Fibroblast of skin of left quadriceps (primary cell): ENCODE measurements around the gene SERPINF2.
"Not testable (repeated sequence)": the region's sequence is repeated elsewhere in the genome, so short reads cannot be mapped to it uniquely, and the experiment has no call there.

Source experiments
- DNase-seq, 2 experiments: peaks; one replicate each; pipeline ENCODE4 v3.0.0-alpha.2; 2013; ENCODE audit warnings: low read depth in 2 of 2

The SERPINF2 gene

GRCh38 chr17:1742371-1743087 lies at the start of gene SERPINF2:
SERPINF2 (plus strand) TSS chr17:1742871; CDS start chr17:1744996, 2,125 bp downstream.
- DNase-seq, result no peak

GRCh38 chr17:1693339-1693738 lies 49.3 kb upstream of the SERPINF2 start:
- DNase-seq, result no peak

- DNase-seq, result no peak
Observed at GRCh38 chr17:1695365-1695764, 47.3 kb upstream of the SERPINF2 start.

GRCh38 chr17:1697681-1698080 lies 45.0 kb upstream of the SERPINF2 start:
- DNase-seq, result no peak

DNA sequence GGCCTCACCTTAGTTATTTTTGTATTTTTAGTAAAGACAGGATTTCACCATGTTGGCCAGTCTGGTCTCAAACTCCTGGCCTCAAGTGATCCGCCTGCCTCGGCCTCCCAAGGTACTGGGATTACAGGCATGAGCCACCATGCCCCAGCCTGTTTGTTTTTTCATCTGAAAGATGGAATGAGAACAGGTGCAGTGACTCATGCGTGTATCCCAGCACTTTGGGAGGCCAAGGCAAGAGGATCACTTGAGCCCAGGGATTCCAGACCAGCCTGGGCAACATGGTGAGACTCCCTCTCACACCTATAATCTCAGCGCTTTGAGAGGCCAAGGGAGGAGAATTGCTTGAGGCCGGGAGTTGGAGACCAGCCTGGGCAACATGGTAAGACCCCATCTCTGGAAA lies 42.8 kb upstream of the SERPINF2 start:
- not testable (repeated sequence) for DNase-seq

DNA sequence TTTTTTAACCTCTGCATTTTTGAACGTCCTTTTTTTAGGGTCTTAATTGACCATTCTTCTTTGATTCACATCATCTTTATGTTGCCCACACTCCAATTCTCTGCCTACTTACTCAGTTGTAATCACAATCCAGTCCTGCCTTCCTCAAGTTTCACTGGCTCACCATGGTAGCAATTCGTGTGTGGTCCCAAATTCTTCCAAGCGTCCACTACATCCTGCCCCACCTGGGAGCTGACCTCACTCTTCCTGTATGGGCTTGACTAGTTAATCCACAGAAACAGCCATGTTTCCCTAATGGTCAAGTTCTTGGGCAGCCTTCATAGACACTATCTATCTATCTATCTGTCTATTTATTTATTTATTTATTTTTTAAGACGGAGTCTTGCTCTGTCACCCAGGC lies 39.6 kb upstream of the SERPINF2 start:
- DNase-seq, result no peak

GRCh38 chr17:1705004-1705403 lies 37.7 kb upstream of the SERPINF2 start:
- DNase-seq, result no peak

GRCh38 chr17:1707107-1707506 lies 35.6 kb upstream of the SERPINF2 start:
- no peak for DNase-seq

- DNase-seq, result not testable (repeated sequence)
Observed at GRCh38 chr17:1708791-1709346, 33.8 kb upstream of the SERPINF2 start.

DNA sequence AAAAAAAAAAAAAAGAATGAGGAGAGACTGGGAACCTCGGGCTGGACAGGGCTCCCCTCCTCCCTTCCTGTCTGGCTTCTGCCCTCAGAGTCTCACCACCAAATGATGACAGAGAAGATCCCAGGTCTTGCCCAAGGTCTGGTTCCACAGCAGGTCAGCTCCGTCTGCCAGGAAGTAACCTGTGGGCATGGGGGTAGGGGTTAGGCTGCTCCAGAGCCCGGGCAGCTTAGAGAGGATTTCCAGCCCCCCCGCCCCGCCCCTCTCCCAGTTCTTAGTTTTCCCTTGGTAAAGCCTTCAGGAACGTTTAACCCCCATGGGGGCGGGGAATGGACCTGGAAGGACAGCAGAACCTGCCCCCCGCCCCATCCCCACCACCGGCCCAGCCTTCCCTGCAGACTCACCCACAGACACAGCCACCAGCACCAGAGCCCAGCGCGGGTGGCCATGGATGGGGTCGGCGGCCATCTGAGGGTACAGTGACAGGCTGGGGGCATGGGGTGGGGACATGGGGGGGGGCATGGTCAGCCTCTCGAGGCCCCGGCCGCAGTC lies 33.2 kb upstream of the SERPINF2 start:
- DNase-seq, result no peak

- no peak for DNase-seq
Observed at GRCh38 chr17:1709971-1710806, 32.5 kb upstream of the SERPINF2 start, which contains the start of gene TLCD2. TLCD2 (minus strand) TSS chr17:1710377; CDS start chr17:1710242, 135 bp downstream.

GRCh38 chr17:1710807-1711553 lies 31.7 kb upstream of the SERPINF2 start:
- no peak for DNase-seq

GRCh38 chr17:1711804-1712203 lies 30.9 kb upstream of the SERPINF2 start:
- DNase-seq, result no peak

DNA sequence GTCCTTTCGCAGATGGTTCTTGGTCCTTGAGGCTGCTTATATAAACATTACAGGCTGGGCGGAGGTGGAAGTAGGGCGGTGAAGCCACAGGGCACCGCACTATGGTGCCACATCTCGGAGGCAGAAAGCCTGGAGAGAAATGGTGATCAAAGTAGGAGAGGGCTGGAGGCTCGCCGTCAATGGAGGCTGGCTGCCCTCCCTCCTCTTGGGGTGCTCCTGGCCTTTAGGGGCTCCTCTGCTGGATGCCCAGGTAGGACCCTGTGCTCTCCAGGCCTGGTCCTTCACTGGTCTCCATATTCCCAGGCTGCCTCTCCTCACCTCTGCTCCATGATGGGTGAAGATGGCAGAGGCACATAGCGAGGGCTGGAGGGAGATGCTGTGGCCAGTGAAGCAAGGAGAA lies 30.4 kb upstream of the SERPINF2 start:
- DNase-seq, result no peak

- DNase-seq, result no peak
Observed at GRCh38 chr17:1713160-1713877, 29.4 kb upstream of the SERPINF2 start.

DNA sequence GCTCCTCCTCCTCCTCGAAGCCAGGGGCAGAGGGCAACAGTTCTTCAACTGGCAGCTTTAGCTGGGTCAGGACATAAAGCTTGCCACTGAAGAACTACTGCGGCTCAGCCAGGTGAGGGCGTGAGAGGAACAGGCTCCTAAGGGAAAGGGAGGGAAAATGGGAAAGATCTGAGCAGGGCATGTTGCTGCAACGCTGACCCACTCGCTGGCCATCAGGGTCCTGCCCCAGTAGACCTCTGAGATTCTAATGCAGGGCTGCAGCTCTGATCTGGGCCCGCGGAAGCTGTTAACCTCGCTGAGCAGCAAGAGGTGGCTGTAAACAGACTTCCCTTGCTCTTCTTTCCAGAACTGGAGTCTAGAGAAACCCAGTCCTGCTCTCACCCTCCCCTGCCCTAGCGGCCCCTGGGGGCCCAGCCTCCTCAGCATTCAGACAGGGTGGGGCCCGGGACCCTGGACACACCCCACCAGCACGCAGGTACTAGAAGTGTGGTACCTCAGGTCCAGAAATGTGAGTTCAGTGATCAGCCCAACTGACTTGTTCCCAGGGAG lies 28.7 kb upstream of the SERPINF2 start:
- DNase-seq, result no peak

DNA sequence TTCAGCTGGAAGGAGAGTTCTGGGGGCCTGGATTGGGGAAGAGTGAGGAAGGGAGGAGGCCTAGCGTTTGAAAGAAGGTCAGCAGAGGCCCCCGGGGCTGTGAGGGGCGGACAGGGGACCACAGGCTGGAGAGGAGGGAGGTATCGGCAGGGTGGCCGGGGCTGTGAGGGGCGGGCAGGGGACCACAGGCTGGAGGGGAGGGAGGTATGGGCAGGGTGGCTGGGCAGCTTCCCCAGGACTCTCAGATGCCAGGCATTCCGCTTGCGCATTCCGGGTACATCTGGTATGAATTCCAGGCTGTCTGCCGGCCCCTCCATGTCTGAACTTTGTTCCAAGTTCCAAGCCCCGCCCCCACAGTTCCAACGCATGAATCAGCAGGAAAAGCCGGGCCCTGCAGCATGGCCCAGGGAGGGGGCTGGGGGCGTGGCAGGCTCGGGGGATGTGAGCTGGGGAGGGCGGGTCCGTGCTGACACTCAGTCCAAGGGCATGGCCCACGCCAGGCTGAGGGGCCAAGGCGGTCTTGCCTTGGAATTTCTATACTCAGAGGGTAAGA lies 28.2 kb upstream of the SERPINF2 start:
- peak; percentile 98 for DNase-seq

GRCh38 chr17:1714980-1715802 lies 27.5 kb upstream of the SERPINF2 start:
- peak; percentile 53 to 69 for DNase-seq

DNA sequence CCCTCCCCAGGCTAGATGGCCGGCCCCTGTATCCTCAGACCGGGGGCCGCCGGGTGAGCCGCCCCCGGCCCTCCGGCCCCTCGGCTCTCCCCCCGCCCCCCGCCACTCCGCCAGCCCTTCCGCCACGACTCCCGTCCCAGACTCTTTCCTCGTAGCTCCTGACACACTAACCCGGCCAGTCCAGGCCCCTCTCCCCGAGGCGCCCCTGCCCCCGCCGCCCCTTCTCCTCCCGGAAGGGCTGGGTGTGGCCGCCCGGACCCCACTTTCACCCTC lies 26.9 kb upstream of the SERPINF2 start:
- DNase-seq, result no peak
